ACHN (cell line): Measurements from ENCODE around the gene BAZ1B.
"Not testable (repeated sequence)": the region's sequence is repeated elsewhere in the genome, so short reads cannot be mapped to it uniquely, and the experiment has no call there.

Source experiments
- DNase-seq: peaks from one replicate; pipeline ENCODE4 v3.0.0-alpha.2; 2015
- in situ Hi-C: cut with HindIII; loops from 2 replicates; pipeline ENCODE4 v1.10.0; 2017; ENCODE audit warnings: low sequenced_read_pairs, low pct_ligation_motif_present, low pct_unique_long_range_greater_than_20kb

The BAZ1B gene

DNA sequence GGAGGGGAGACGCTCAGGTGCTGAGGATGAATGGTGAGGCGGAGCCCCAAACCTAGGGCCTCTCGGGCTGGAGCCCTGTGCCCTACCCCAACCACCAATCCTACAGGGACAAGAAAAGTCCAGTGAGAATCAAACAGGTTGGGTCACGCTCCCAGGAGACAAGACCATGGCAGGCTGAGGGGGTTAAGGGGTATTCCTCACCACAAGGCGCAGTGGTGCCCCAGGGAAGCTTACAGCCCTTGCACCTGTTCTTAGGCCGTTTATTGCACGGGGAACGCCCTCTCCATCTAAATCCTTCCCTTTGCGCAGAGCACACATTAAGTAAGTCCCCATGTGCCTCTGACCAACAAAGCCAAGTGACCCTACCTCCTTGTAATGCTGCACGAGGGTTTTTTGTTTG is 85.0 kb downstream of the BAZ1B start:
- in situ Hi-C loops: no loop called here
- DNase-seq: no peak

DNA sequence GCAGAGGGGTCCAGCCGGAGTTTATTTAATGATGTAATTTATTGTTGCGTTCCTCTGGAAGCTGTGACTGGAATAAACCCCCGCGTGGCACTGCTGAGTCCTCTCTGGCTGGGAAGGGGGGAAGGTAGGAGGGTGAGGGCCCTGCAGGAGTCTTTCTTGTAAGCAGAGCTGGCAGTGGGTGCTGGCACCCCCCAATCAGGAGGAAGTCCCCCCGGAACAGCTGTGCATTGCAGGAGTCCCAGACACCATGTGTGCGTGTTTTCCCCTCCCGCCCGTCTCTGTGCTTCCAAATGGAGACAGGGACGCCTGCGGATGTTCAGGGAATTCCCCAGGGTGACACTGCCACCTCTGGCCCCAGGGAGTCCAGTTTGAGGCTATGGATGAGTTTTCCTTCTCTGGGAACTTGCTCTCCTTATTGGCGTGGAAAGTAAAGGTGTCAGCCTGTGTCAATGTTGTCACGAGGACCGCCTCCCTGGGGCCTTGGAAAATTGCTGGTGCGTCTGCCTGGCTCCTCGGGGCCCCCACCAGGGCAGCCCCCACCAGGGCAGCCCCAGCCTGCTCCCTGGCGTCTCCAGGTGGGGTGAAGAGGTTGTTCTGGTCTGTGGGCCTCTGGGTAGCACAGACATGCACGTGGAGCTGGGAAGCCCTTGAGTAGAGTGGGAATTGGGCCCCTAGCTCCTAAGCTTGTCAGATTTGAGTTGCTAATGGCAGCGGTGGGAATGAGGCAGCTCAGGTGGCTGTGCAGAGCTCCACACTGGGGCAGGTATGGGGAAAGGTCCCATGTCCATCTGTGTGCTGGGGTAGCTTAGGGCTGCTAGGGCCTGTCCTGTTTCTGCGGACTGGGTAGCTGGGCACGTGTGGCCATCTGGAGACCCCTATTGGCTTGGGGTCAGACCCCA is 85.8 kb downstream of the BAZ1B start:
- in situ Hi-C loops: no loop called here
- DNase-seq: peak; percentile 32

DNA sequence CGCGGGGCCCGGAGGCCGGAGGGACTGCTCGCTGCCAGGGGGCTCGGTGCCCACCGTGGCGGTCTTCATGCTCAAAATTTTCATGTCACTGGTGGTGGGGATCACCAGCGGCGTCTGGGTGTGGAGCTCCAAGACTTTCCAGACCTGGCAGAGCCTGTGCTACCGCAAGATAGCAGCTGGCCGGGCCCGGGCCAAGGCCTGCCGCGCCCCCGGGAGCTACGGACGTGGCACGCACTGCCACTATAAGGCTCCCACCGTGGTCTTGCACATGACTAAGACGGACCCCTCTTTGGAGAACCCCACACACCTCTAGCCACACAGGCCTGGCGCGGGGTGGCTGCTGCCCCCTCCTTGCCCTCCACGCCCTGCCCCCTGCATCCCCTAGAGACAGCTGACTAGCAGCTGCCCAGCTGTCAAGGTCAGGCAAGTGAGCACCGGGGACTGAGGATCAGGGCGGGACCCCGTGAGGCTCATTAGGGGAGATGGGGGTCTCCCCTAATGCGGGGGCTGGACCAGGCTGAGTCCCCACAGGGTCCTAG is 86.6 kb downstream of the BAZ1B start:
- DNase-seq: no peak
- in situ Hi-C loops: no loop called here

DNA sequence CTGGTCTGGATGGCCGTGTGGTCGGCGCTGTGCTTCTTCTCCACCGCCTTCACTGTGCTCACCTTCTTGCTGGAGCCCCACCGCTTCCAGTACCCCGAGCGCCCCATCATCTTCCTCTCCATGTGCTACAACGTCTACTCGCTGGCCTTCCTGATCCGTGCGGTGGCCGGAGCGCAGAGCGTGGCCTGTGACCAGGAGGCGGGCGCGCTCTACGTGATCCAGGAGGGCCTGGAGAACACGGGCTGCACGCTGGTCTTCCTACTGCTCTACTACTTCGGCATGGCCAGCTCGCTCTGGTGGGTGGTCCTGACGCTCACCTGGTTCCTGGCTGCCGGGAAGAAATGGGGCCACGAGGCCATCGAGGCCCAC is 87.4 kb downstream of the BAZ1B start:
- no peak for DNase-seq
- in situ Hi-C loops: no loop called here

DNA sequence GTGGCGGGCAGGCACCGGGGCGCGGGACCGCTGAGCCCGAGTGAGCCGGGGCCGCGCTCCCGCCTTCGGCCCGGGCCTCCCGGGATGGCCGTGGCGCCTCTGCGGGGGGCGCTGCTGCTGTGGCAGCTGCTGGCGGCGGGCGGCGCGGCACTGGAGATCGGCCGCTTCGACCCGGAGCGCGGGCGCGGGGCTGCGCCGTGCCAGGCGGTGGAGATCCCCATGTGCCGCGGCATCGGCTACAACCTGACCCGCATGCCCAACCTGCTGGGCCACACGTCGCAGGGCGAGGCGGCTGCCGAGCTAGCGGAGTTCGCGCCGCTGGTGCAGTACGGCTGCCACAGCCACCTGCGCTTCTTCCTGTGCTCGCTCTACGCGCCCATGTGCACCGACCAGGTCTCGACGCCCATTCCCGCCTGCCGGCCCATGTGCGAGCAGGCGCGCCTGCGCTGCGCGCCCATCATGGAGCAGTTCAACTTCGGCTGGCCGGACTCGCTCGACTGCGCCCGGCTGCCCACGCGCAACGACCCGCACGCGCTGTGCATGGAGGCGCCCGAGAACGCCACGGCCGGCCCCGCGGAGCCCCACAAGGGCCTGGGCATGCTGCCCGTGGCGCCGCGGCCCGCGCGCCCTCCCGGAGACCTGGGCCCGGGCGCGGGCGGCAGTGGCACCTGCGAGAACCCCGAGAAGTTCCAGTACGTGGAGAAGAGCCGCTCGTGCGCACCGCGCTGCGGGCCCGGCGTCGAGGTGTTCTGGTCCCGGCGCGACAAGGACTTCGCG is 88.0 kb downstream of the BAZ1B start:
- in situ Hi-C loops: no loop called here
- DNase-seq: no peak

DNA sequence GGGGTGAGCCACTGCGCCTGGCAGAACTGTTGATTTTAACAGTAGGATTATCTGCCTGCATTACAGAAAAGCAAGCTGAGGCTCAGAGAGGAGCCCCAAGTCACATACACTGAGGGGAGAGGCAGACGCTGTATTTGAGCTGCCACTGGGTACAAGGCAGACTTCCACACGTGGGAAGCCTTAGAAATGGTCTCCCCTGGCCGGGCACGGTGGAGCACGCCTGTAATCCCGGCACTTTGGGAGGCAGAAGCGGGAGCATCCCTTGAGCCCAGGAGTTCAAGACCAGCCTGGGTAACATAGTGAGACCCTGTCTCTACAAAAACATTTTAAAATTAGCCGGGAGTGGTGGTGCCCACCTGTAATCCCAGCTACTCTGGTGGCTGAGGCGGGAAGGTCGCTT is 89.4 kb downstream of the BAZ1B start:
- no peak for DNase-seq
- in situ Hi-C loops: no loop called here

DNA sequence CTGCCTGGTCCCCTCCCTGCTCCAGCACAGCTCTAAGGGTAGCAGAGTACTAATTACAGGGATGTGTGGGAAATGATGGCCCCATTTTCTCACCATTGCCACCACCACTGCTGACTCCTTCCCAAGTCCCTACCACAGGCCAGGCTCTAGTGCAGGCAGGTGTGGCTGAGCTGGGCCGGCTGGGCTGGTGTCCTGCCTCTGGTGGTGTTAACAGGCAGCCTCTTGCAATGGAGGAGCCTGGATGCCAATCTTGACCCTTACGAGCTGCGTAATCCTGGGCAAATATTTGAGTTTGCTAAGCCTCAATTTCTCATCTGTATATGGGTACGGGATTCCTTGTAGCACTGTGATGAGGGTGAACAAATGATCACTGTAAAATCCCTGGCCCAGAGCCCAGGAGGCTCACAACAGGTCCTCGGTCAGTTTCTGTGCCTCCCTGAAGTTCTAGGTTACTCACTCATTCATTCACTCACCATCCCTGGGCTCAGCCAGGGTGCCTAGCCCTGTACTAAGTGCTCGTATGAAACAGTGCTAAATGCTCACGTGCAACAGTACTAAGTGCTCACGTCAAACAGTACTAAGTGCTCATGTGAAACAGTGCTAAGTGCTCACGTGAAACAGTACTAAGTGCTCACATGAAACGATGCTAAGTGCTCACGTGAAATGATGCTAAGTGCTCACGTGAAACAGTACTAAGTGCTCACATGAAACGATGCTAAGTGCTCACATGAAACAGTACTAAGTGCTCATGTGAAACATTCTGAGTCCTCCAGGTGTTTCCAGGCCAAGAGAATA is 90.9 kb downstream of the BAZ1B start:
- no peak for DNase-seq
- in situ Hi-C loops: no loop called here

DNA sequence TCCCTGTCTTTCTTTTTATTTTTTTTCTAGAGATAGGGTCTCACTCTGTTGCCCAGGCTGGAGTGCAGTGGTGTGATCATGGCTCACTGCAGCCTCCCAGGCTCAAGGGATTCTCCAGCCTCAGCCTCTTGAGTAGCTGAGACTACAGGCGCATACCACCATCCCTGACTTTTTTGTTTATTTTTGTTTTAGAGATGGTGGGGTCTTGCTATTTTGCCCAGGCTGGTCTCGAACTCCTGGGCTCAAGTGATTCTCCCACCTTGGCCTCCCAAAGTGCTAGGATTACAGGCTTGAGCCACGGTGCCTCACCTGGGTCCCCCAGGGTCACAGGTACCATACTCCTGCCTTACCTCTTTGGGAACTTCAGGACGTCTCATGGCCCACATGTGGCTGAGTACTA is 91.6 kb downstream of the BAZ1B start:
- in situ Hi-C loops, DNase-seq: not testable (repeated sequence)

DNA sequence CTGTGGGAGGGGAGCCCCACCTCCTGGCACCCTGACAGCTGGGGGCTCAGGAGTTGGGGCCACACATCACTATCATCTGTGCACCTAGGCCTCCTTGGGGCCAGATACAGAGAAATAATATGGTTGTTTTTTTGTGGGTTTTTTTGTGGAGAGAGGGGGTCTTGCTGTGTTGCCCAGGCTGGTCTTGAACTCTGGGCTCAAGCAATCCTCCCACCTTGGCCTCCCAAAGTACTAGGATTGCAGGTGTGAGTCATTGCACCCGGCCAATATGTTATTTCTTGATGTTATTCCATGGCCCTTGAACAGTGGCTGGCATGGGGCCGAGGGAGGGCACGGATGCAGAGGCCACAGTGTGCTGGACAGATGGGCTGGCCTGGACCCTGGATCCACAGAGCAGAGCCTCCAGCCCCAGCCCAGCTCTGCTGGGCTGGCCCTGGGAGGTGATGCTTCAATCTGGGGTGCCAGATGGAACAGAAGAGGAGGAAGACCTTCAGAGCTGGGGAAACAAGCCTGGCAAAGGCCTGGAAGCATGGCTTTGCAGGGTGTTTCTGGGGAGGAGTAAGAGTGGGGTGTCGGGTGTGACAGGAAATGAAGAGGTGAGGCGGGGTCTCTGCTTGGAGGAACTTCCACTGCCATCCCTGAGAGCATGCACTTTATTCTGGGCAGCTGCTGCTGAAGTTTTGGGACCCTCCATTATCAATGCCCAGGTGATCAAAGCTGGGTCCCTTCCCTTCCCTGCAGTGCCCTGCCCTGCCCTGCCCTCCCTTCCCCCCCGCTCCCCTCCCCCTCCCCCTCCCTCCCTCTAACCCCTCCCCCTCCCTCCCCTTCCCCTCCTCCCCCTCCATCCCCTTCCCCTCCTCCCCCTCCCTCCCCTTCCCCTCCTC is 92.2 kb downstream of the BAZ1B start:
- in situ Hi-C loops: no loop called here
- no peak for DNase-seq

DNA sequence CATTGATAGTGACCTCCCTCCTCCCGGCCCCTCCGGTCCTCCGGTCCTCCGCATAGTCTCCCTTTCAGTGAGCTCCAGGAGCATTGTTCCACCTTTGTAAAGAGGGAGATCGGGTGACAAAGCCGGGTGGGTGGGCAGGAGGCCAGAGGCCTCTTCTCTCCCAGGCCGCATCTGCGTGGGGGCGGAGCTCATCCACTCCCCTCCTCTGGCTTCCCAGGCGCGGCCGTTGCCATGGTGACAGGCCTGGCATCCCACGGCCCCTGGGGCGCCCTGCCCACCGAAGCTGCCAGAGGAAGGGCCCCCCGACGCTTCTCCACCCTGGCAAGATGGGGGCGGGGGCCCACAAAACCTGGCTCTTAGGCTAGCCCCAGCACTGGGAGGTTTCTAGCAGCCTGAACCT is 92.9 kb downstream of the BAZ1B start:
- DNase-seq: no peak

DNA sequence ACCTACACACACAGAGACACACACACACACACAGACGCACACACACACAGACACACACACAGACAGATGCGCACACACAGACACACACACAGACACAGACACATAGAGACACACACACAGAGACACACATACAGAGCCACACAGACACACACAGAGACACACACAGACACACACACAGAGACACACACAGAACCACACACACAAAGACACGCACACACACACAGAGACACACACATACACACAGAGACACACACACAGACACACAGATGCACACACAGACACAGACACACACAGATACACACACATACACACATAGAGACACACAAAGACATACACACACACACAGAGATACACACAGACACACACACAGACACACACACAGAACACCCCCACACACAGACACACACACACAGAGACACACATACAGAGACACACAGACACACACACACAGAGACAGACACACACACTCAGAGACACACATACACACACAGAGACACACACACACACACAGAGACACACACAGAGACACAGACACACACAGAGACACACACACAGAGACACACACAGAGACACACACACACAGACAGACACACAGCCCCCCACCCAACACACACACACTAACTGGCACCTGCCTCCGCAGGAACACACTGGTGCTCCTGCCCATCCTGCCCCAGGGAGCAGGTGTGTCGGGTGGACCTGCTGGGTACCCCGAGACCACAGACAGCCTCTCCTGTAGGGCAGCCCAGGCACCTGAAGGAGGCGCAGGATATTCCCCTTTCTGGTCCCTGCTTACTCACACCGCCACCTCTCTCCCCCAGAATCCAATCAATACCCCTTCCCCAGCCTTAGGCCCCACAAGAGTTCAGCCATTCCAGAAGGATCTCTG is 93.9 kb downstream of the BAZ1B start:
- in situ Hi-C loops: no loop called here
- DNase-seq: no peak

More for the DNA sequence above, 92.9 kb downstream of the BAZ1B start:
- in situ Hi-C loops: no loop called here

DNA sequence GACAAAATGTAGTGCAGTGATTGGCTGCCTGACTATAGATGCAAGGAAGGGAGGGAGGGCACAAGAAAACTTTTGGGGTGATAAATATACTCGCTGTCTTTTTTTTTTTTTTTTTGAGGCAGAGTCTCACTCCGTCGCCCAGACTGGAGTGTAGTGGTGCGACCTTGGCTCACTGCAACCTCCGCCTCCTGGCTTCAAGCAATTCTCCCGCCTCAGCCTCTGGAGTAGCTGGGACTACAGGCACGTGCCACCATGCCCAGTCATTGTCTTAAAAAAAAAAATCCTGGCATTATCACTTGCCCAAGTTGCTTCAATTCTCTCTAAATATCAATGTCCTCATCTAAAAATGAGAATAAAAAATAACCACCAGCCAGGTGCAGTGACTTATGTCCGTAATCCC is 96.1 kb downstream of the BAZ1B start:
- in situ Hi-C loops: no loop called here
- DNase-seq: no peak

DNA sequence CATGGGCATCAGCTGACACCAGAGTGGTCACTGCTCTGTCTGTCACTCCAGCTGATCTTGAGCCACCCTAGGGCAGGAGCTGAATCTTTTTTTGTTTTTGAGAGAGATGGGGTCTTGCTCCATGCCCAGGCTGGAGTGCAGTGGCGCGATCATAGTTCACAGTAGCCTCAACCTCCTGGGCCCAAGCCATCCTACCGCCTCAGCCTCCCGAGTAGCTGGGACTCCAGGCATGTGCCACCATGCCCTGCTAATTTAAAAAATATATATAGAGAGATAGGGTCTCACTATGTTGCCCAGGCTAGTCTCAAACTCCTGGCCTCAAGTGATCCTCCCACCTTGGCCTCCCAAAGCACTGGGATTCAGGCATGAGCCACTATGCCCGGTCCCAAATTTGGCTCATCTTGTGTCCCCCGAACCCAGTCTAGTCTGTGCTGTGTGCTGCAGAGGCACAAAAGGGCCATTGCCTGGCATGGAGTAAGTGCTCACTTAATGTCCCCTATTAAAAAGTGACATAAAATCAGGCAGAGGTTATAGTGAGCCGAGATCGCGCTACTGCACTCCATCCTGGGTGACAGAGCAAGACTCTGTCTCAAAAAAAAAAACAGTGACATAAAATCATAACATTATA is 96.6 kb downstream of the BAZ1B start:
- in situ Hi-C loops: no loop called here
- no peak for DNase-seq

DNA sequence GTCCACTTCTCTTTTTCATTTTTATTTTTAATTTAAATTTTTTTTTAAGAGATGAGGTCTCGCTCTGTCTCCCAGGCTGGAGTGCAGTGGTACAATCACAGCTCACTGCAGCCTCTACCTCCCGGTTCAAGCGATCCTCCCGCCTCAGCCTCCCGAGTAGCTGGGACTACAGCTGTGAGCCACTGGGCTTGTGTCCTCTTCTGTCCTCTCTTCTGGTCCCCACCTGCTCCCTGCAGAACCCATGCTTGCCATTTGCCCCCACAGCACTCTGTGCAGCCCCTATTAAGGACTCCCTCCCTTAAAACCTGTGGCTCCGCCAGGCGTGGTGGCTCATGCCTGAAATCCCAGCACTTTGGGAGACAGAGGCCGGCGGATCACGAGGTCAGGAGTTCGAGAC is 97.6 kb downstream of the BAZ1B start:
- no peak for DNase-seq
- in situ Hi-C loops: no loop called here

DNA sequence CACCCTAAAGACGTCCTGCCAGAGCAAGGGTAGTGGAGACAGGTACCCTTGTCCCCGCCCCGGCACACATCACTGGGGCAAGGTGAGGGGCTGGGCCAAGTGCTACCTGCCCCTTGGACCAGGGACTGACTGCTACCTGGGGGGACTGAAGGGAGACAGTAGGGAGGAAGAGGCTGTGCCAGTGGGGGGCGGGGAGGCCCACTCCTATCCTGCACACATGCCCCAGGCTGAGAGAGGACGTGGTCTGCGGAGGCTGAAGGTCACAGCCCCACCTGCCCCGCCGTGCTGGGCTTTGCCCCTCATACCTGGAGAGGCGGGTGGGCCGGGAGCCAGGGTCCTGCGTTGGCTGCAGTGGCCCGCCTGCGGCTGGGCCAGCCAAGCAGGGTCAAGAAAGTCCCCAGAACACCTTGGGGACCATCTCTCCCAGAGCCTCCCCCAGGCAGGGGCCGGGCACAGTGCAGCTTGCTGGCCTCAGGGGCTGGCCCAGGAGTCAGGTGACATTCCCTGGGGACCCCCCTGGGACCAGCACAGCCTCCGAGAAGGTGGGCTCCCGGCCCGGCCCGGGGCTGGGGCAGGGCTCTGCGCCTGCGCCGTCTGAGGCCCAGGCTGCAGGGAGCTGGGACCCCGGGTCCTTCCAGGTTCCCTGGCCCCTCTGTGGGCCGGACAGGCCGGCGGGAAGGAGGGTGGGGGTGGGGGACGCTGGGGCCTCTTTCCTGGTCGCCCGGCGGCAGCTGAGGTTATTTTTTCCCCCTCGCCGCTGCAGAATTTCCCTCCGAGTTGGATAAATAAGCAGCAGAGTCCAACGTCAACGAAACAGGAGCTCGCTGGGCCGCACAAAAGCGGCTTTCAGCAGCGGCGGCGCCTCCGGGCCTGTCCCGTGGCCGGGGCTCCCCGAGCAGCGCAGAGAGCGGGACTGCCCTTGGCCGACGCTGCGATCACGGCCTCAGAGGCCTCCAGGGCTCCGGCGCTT is 98.3 kb downstream of the BAZ1B start:
- in situ Hi-C loops: no loop called here
- no peak for DNase-seq

DNA sequence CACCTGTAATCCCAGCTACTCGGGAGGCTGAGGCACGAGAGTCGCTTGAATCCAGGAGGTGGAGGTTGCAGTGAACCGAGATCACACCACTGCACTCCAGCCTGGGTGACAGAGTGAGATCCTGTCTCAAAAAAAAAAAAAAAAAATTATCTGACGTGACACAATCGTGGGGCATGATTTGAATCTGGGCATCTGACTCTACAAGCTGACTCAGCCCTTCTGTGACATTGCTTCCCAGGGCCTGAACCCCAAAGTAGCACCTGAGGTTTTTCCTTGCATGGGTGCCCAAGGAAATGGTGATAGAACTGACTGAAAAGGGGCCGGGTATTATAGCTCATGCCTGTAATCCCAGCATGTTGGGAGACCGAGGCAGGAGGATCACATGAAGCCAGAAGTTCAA is 101.5 kb downstream of the BAZ1B start:
- DNase-seq, in situ Hi-C loops: not testable (repeated sequence)
